ENCODE results near the gene SV2B. TPM values are rescaled to one million over a fixed set of nuclear protein-coding genes. Genes with fewer than 3 reads are reported as not detected.

Gene SV2B
- total and polyA plus RNA-seq, 5 experiments from 2014 or later = 0.02 to 0.08 (median 0.05) TPM; not detected in 2

- POLR2A ChIA-PET = no interaction called here
- no peaks in the 10 kb centered on the region for H3K9me3 Mint-ChIP-seq
- DNase-seq (no peak), ATAC-seq (no peak)
- peaks cover 14 to 77% (median 52%) of the 10 kb centered on the region in 5 donors for H3K27me3 Mint-ChIP-seq
- H3K4me1 Mint-ChIP-seq = no peaks in the 10 kb centered on the region
- no peak overlapping the region for H3K4me3 Mint-ChIP-seq
- no peak overlapping the region for H3K27ac Mint-ChIP-seq
- no peaks in the 10 kb centered on the region for H3K36me3 Mint-ChIP-seq
Measured at GRCh38 chr15:91110407-91110806, 10.3 kb downstream of the SV2B start.

DNA sequence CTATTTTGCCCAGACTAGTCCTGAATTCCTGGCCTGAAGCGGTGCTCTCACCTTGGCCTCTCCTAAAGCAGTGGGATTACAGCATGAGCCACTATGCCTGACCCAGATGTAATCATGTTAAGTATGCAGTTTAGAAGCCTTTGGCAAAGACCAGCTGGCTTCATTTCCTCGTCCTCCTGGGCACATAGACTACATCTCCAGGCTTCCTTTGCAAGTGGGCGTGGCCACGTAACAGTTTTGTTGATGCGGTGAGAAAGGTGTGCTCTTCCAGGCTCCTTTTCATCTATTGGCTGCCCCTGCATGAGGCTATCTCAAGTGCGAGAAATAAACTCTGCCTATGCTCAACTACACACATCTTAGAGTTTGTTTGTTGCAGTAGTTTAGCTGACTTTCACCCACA, 13.0 kb downstream of the SV2B start:
- Mint-ChIP-seq H3K4me1 (no peaks in the 10 kb centered on the region), H3K36me3 (peaks cover 0 to 5% (median 0%) of the 10 kb centered on the region in 3 donors), H3K4me3 (no peak overlapping the region), H3K9me3 (peaks cover 0 to 11% (median 0%) of the 10 kb centered on the region in 9 donors), H3K27me3 (peaks cover 13 to 59% (median 43%) of the 10 kb centered on the region in 5 donors), H3K27ac (no peak overlapping the region)
- ATAC-seq (no peak), DNase-seq (no peak)
- POLR2A ChIA-PET = no interaction called here

- H3K27ac Mint-ChIP-seq = no peak overlapping the region
- H3K4me3 Mint-ChIP-seq = no peak overlapping the region
- H3K36me3 Mint-ChIP-seq = peaks cover 0 to 5% (median 0%) of the 10 kb centered on the region in 3 donors
- H3K4me1 Mint-ChIP-seq = no peaks in the 10 kb centered on the region
- DNase-seq = no peak
- H3K27me3 Mint-ChIP-seq = peaks cover 13 to 58% (median 37%) of the 10 kb centered on the region in 5 donors
- POLR2A ChIA-PET = no interaction called here
- no peak for ATAC-seq
- H3K9me3 Mint-ChIP-seq = peaks cover 0 to 11% (median 0%) of the 10 kb centered on the region in 9 donors
Measured at GRCh38 chr15:91114301-91114700, 14.2 kb downstream of the SV2B start.

- Mint-ChIP-seq H3K4me3 (no peak overlapping the region), H3K27ac (no peak overlapping the region), H3K4me1 (no peaks in the 10 kb centered on the region), H3K9me3 (peaks cover 0 to 11% (median 0%) of the 10 kb centered on the region in 9 donors), H3K27me3 (peaks cover 15 to 47% (median 29%) of the 10 kb centered on the region in 5 donors), H3K36me3 (peaks cover 0 to 5% (median 0%) of the 10 kb centered on the region in 3 donors)
- ATAC-seq (no peak), DNase-seq (no peak)
- POLR2A ChIA-PET = no interaction called here
Measured at GRCh38 chr15:91116113-91117067, 16.3 kb downstream of the SV2B start.

GRCh38 chr15:91117375-91117774, 17.3 kb downstream of the SV2B start:
- no peak overlapping the region for H3K27ac Mint-ChIP-seq
- DNase-seq (no peak), ATAC-seq (no peak)
- POLR2A ChIA-PET = no interaction called here
- H3K27me3 Mint-ChIP-seq = peaks cover 13 to 43% (median 28%) of the 10 kb centered on the region in 5 donors
- H3K4me3 Mint-ChIP-seq = no peak overlapping the region
- no peaks in the 10 kb centered on the region for H3K4me1 Mint-ChIP-seq
- H3K36me3 Mint-ChIP-seq = peaks cover 0 to 5% (median 0%) of the 10 kb centered on the region in 3 donors
- H3K9me3 Mint-ChIP-seq = peaks cover 0 to 11% (median 0%) of the 10 kb centered on the region in 9 donors

DNA sequence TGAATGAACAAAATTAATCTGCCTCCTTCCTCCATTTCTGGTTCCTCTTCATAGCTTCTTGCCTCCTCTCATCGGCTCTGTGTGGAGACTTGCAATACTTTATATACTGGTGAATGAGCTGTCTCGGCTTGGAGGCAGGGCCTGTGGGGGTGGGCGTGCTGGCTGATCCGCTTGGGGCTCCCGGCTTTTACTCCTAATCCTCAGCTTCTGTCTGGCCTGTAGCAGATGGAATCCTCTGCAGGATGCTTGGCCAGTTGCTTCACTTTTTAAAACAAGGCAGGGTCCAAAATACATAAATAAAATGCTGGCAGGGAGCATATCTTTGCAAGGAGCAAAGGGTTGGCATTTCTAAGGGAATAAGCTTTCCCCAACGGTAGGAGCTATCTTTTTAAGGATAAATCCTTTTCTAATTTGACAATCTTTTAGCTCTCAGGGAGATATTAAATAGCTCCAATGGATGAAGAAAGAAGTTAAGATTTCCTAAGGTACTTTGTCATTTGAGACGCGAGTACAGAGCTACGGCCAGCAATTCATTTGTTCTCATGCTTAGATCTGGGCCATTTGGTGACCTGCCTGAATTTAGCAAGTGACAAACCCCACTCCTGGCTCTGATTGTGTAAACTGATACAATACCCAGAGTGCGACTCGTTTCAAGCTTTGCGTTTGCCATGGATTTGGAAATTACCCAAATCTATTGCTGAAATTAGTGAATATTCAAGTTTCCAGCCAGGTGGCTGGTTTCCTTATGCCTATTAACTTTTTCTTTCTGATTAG, 18.9 kb downstream of the SV2B start:
- Mint-ChIP-seq H3K36me3 (peaks cover 0 to 5% (median 0%) of the 10 kb centered on the region in 3 donors), H3K4me3 (no peak overlapping the region), H3K27ac (no peak overlapping the region), H3K4me1 (no peaks in the 10 kb centered on the region), H3K27me3 (peaks cover 13 to 42% (median 32%) of the 10 kb centered on the region in 5 donors), H3K9me3 (peaks cover 0 to 11% (median 0%) of the 10 kb centered on the region in 9 donors)
- DNase-seq = no peak
- POLR2A ChIA-PET = no interaction called here
- ATAC-seq = no peak

DNA sequence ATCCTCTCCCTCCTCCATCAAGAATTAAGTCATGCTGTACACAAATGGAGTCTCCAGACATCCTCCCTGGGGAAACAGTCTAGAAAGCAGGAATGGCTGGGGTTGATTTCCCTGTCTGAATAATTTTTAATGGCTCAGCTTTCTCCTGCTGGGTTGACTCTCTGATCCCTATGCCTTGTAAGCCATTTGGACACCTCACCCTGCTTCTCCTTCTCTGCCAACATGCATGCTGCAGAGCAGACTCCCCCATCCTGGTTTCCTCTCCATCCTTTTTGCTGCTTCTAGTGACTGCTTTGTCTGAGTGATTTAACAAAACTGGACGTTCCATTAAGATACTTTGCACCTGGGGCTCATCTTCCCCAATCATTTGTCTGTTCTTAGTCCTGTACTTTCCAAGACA, 22.2 kb downstream of the SV2B start:
- DNase-seq (no peak), ATAC-seq (no peak)
- H3K27me3 Mint-ChIP-seq = peaks cover 12 to 44% (median 33%) of the 10 kb centered on the region in 5 donors
- no peaks in the 10 kb centered on the region for H3K36me3 Mint-ChIP-seq
- H3K4me3 Mint-ChIP-seq = no peak overlapping the region
- no peaks in the 10 kb centered on the region for H3K4me1 Mint-ChIP-seq
- no peak overlapping the region for H3K27ac Mint-ChIP-seq
- no peaks in the 10 kb centered on the region for H3K9me3 Mint-ChIP-seq
- POLR2A ChIA-PET = no interaction called here

- DNase-seq (no peak), ATAC-seq (no peak)
- H3K4me3 Mint-ChIP-seq = no peak overlapping the region
- no peaks in the 10 kb centered on the region for H3K9me3 Mint-ChIP-seq
- POLR2A ChIA-PET = no interaction called here
- H3K27ac Mint-ChIP-seq = no peak overlapping the region
- H3K4me1 Mint-ChIP-seq = no peaks in the 10 kb centered on the region
- H3K27me3 Mint-ChIP-seq = peaks cover 15 to 39% (median 30%) of the 10 kb centered on the region in 5 donors
- H3K36me3 Mint-ChIP-seq = no peaks in the 10 kb centered on the region
Measured at GRCh38 chr15:91124132-91124531, 24.1 kb downstream of the SV2B start.

GRCh38 chr15:91125162-91125561, 25.1 kb downstream of the SV2B start:
- DNase-seq (no peak), ATAC-seq (no peak)
- Mint-ChIP-seq H3K9me3 (no peaks in the 10 kb centered on the region), H3K27me3 (peaks cover 14 to 37% (median 30%) of the 10 kb centered on the region in 5 donors), H3K36me3 (no peaks in the 10 kb centered on the region), H3K4me3 (no peak overlapping the region), H3K27ac (no peak overlapping the region), H3K4me1 (no peaks in the 10 kb centered on the region)
- POLR2A ChIA-PET = no interaction called here

DNA sequence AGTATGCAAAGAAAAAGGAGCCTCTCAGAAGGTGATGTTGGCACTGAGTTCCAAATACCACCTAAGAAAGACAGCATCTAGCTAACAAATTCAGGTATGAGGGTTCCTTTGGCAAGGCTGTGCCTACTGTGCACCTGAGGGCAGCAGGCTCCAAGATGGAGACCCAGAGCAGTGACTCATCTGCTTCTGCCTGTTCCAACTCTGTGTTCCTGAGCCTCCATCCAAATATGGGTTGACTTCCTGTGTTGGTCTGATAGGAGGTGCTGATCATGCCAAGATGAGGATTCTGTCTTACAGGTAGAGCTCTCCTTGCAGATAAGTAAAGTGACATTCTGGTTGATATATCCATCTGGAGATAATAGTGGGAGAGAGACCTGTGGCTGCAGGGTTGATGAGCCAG, 26.0 kb downstream of the SV2B start:
- POLR2A ChIA-PET = no interaction called here
- Mint-ChIP-seq H3K4me3 (no peak overlapping the region), H3K27ac (peak overlapping the region in 1 of 10 donors; percentile 32), H3K27me3 (peaks cover 10 to 33% (median 29%) of the 10 kb centered on the region in 5 donors), H3K9me3 (no peaks in the 10 kb centered on the region), H3K36me3 (no peaks in the 10 kb centered on the region), H3K4me1 (no peaks in the 10 kb centered on the region)
- DNase-seq = no peak
- ATAC-seq = no peak

GRCh38 chr15:91127236-91127955, 27.3 kb downstream of the SV2B start:
- H3K4me1 Mint-ChIP-seq = no peaks in the 10 kb centered on the region
- H3K27me3 Mint-ChIP-seq = peaks cover 9 to 30% (median 24%) of the 10 kb centered on the region in 5 donors
- no peaks in the 10 kb centered on the region for H3K9me3 Mint-ChIP-seq
- DNase-seq = no peak
- POLR2A ChIA-PET = no interaction called here
- no peak overlapping the region for H3K4me3 Mint-ChIP-seq
- no peak for ATAC-seq
- no peak overlapping the region for H3K27ac Mint-ChIP-seq
- no peaks in the 10 kb centered on the region for H3K36me3 Mint-ChIP-seq

DNA sequence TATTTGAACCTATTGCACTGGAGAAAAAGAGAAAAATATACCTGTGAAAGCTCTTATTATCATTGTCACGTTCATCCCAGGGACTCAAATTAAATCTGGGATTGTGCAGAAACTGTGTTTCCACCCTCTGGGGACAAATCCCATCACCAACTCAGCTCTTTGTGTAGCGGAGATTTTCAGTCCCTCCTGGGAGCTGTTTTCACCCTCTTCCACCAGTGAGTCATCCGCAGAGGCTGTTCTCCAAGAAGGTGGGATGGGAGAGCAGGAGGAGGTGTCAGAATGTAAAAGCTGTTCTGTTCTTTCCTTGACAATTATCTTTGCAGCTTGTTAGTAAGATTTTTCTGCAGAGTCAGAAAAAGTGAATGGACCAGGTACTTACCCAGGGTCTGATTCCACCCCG, 28.0 kb downstream of the SV2B start:
- Mint-ChIP-seq H3K4me1 (no peaks in the 10 kb centered on the region), H3K27me3 (peaks cover 8 to 32% (median 19%) of the 10 kb centered on the region in 5 donors), H3K4me3 (no peak overlapping the region), H3K36me3 (no peaks in the 10 kb centered on the region), H3K27ac (no peak overlapping the region), H3K9me3 (no peaks in the 10 kb centered on the region)
- DNase-seq (no peak), ATAC-seq (no peak)
- POLR2A ChIA-PET = no interaction called here
